HepG2 (cell line): ENCODE data around the gene LAX1.
A peak's percentile ranks its signal among the peaks of the same experiment; 100 is the strongest.

ENCODE experiments used
- HDAC2 ChIP-seq: sonication (generic); formaldehyde crosslinking; IDR thresholded peaks from 2 replicates; pipeline ENCODE4 v1.4.0; 2020; ENCODE audit warnings: missing genetic modification reagents
- TBX2 ChIP-seq: sonication (generic); formaldehyde crosslinking; IDR thresholded peaks from 2 replicates; pipeline ENCODE4 v1.5.0; 2020; ENCODE audit warnings: missing genetic modification reagents, mild to moderate bottlenecking, borderline replicate concordance
- YY1 ChIP-seq: IDR thresholded peaks from 2 replicates; pipeline ENCODE4 v1.6.1; 2011; ENCODE audit warnings: low read length, low read depth, moderate library complexity, mild to moderate bottlenecking; ENCODE audit not compliant: insufficient read depth, insufficient replicate concordance
- ZNF674 ChIP-seq: sonication (generic); formaldehyde crosslinking; IDR thresholded peaks from 2 replicates; pipeline ENCODE4 v1.5.0; 2020; ENCODE audit warnings: low read depth, mild to moderate bottlenecking, missing genetic modification reagents

DNA sequence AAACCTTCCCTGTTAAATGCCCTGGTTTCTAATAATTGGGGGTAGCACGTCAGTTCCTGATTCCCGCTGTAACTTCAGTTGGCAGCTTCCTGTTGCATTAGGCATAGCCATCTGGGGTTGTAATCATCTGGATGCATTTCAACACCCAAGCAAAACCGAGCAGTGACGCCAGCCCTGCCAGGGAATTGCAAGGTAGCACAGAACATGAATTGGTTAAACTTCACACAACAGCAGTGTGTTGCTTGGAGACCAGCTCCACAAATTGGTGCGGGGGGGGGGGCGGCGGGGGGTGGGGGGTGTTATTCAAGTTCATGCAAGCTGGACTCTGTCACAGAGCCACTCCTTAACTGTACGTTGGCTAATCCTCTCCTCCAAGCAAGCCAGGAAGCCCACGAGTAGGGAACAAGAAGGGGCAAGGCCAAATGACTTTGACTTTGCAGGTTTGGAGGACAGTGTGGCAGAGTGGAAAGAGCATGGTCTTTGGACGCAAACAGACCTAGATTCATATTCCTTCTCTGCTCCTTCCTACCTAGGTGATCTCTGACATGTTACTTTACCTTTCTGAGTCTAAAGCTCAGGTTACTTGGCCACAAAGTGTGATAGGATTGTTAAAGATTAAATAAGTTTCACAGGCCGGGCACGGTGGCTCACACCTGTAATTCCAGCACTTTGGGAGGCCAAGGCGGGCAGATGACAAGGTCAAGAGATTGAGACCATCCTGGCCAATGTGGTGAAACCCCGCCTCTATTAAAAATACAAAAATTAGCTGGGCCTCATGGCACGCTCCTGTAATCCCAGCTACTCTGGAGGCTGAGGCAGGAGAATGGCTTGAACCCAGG is 4.7 kb downstream of the LAX1 start:
- TF ChIP-seq TBX2 = no peak
- TF ChIP-seq HDAC2 = 0 out of 2 replicates have a peak, but pooled peaks have one; percentile 11
- no peak for TF ChIP-seq YY1
- no peak for TF ChIP-seq ZNF674
